GM19193 (cell line): ENCODE results near the gene SLC25A22.

Source experiments
- POLR2A ChIP-seq: IDR thresholded peaks from 4 replicates; pipeline ENCODE4 v1.6.1; 2011; ENCODE audit not compliant: insufficient read depth, insufficient read length; ENCODE audit errors: extremely low read depth

Gene SLC25A22

DNA sequence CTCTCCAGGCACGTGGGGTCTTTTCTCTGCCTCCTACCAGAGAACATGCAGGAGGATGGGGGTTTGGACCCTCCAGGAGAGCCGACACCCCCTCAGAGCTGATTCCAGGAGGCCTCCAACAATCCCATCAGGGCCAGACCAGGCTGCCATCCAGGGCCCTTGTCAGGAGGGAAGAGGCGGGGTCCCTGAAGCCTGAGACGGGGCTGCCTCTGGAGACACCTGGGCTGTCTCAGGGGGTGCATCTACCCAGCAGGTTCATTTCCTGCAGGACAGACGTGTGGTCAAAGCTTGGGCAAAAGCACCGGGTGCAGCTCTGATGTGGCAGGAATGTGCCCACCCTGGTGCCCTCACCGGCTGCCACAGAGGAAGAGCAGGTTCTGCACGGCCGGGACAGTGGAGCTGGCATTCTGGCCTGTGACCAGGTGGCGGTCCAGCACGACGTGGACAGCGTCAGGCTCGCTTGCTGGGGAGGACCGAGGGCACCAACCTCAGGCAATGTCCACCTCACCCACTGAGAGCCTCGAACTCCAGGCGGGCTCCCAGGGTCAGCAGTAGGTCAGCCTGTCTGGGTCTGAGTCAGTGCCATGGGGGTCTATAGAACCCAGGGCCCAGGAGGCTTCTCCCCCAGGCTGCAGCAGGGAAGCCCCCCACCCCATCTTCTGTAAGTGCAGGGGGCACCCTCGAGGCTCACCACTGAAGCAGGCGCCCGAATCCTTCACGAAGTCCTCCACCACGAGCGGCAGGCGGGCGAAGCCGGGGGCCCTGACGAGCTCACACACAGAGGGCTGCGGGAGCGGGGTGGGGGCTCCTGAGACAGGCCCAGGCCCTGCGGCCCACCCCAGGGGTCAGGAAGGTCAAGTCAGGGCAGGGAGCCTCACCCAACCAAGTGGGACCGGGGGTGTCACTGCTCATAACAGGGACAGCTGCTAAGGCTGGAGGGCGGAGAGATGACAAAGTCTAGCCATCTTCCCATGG lies 27.2 kb downstream of the SLC25A22 start:
- TF ChIP-seq POLR2A = no peak

DNA sequence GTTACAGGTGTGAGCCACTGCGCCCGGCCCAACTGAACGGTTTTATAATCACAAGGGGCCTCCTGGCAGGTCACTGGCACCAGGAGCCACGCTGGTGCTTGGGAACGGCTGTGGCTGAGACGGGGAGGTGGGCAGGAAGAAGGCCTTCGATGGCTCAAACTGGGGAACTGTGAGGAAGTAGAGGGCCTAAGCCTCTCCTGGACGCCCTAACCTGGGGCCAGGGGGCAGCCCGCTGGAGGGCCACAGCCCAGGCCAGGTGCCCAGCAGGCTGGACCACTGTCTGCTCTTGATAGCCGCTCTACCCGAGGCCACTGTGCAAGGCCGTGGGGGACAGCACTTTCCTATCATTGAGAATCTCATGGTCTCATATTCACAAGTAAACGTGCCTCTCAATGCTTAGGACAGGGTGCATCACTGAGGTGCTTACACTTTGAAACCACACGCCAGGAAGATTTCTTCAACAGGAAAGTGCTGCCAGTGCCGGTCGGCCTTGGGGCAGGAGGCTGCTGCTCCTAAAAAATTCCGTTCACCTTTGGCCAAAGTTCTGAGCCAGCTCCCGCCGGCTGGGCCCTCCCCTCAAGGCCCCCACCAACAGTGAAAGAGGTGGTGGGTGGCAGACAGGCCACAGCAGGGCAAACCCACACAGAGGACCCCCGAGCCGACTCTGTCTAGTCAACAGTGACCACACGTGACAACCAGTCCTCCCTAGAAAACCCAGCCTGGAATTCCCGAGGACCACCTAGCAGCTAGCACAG lies 28.0 kb downstream of the SLC25A22 start:
- no peak for TF ChIP-seq POLR2A

DNA sequence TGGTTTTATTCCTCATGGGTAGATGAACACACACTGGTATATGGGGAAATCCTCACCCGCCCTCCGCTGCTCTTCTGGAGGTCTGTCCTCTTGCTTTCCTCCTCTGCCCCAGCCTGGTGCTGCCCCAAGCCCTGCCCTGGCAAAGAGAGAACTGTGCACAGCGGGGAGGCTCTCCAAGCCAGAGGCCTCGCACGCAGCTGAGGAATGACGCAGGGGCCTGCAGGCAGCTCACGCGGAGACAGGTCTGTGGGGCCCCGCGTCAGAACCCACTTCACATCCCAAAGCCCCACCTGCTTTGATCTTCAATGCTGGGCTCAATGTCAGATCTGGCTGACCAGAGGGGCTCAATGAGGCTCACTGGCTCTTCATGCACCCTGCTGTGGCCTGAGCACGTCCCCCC lies 30.8 kb downstream of the SLC25A22 start:
- TF ChIP-seq POLR2A = no peak

DNA sequence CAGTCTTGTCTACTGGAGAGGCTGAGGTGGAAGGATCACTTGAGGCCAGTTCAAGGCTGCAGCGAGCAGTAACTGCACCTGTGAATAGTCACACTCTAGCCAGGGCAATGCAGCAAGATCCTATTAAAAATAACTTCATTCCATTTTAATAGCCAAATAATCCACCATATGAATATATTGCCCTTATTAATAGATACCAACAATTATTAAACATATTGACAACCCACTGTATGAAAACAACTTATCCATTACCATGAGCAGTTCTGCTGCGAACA lies 31.2 kb downstream of the SLC25A22 start:
- TF ChIP-seq POLR2A = no peak

DNA sequence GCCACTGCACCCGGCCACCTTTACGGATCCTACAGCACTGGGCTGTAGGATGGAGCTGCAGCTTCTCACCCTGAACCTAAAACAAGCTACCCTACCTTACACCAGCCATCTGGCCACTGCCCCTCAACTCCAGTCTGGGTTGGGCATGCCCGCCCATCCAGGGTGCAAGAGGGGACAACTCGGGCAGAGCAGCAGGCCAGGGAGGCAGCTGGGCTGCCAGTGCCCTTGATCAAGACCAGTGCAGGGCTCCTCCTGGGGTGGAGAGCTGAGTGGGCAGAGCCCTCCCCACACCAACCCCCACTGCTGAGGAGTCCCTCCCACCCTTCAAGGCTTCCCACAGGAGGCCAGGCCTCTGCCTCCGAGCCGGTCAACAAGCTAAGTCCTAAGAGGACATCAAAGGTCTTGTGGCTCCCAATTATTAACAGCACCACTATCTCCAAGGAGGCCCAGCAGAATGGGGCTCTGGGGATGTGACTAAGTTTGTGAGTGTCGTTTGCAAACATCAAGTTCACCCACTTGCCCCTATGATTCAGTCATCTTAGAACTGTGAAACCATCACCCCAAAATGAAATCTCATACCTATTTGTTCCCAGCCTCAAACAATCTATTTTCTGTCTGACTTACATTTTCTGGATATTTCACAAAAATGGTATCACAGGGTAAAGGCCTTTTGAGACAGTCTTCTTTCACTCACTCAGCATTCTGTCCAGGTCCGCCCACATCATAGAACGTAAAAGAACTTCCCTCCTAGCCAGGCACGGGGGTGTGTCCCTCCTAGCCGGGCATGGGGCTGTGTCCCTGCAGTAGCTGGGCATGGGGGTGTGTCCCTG lies 31.8 kb downstream of the SLC25A22 start:
- peak; percentile 17 for TF ChIP-seq POLR2A

DNA sequence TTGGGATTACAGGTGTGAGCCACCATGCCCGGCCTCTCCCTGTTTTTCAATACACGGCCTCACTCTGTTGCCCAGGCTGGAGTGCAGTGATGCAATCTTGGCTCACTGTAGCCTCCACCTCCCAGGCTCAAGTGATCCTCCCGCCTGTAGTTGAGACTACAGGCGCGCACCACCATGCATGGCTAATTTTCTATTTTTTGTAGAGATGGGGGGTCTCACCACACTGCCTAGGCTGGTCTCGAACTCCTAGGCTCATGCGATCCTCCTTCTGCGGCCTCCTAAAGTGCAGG lies 32.3 kb downstream of the SLC25A22 start:
- TF ChIP-seq POLR2A = no peak

DNA sequence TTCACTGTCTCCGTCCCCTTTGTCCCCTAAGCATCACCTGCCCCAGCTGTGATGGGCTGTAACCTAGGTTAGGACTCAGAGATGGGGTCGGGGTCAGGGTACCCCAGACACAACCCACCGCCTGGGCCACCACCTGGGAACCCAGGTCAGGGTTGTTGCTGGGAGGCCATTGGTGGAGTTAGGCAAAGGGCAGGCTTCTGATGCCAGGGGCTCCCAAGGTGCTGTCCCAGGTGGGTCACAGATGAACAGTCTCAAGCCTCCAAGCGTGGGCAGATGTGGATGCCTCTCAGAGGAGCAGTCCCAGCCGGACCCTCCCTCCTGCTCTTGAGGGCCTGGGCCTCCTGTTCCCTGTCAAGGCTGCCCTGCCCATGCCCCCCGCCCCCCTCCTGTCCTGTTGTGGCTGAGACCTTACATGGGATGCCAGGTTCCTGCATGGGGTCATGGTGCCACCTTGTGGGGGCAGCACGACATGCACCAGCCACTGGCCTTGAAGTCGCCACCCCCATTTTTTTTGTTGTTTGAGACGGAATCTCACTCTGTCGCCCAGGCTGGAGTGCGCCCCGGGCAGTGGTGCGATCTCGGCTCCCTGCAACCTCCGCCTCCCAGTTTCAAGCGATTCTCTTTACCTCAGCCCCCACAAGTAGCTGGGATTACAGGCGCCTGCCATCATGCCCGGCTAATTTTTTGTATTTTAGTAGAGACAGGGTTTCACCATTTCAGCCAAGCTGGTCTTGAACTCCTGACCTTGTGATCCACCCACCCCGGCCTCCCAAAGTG lies 32.9 kb downstream of the SLC25A22 start:
- no peak for TF ChIP-seq POLR2A

DNA sequence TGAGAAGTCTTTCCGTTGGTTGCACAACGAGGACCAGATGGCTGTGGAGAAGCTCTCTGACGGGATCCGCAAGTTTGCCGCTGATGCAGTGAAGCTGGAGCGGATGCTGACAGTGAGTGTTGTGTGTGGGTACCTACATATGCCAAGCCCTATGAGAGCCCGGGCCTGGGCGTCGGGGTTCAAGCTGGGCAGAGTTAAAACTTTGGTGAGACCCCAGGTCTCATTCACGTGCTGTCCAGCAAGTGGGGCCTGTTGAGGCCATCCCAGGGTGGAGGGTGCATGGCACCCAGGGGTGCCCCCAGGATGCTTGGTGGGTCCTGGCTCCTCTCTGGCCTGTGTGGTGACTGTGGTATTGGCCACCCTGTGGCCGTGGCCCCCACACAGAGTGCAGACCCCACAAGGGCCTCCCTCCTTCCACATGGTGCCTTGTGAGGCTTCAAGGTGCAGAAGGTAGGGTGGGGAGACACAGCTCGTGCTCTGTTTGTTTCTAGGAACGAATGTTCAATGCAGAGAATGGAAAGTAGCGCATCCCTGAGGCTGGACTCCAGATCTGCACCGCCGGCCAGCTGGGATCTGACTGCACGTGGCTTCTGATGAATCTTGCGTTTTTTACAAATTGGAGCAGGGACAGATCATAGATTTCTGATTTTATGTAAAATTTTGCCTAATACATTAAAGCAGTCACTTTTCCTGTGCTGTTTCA lies 33.6 kb downstream of the SLC25A22 start:
- peak; percentile 8 for TF ChIP-seq POLR2A

DNA sequence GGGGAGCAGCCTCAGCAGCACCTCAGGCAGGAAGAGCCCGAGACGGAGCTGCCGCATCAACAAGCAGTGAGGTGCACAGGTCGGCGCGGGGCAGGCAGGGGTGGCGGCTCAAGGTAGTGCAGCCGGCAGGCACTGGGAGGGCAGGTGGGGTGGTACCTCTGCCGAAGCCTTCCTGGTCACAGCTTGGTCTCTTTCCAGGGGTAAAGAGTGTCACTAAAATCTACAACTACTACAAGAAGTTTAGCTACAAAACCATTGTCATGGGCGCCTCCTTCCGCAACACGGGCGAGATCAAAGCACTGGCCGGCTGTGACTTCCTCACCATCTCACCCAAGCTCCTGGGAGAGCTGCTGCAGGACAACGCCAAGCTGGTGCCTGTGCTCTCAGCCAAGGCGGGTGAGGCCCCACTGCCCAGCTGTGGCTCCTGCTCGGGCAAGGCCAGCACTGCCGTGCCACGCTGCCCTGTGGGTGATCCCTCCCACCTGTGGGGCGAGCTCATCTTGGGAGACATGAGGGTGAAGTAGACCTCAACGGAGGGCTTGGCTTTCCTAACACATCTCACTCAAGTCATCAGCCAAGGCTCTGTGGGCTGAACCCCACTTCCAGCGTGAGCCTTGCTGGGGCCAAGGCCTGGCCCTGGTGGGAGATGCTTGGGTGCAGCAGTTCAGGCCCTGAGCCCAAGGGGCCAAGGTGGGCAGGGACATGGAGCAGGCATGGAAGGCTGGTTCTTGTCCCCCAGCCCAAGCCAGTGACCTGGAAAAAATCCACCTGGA lies 34.3 kb downstream of the SLC25A22 start:
- peak; percentile 7 for TF ChIP-seq POLR2A

DNA sequence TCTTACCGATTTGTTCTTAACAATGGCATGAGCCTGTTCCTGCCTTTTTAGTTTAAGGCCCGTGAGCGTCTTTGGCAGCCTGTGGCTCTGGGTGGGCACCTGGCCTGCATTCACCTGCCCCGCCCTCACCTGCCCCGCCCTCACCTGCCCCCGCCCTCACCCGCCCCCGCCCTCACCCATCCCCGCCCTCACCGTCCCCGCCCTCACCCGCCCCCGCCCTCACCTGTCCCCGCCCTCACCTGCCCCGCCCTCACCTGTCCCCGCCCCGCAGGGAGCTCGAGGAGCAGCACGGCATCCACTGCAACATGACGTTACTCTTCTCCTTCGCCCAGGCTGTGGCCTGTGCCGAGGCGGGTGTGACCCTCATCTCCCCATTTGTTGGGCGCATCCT lies 35.0 kb downstream of the SLC25A22 start:
- TF ChIP-seq POLR2A = no peak

DNA sequence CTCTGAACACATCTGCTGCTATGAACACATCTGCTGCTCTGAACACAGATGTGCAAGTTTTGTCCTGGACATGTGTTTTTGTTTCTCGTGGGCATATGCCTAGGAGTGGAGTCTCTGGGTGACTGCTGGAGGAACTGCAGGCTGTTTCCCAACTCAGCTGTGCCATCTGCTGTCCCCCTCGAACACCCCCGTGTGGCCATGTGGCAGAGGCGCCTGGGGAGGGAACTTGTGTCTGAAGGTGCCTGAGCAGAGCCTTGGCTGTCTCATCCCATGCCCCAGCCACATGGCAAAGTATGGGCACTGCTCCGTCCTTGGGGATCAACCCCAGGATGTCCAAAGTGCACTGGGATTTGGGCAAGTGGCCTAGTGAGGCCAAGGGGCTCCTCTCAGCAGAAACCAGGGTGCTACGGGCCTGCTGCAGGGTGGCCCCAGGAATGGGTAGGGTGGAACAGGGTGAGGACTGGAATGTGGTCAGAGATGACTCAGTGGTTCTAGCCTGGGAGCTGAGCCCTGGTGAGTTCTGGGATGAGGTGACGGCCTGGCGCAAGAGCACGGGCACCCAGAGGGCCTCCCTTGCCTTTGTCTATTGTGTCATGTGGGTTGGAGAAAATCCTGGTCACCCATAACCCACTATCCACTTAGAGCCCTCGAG lies 35.5 kb downstream of the SLC25A22 start:
- TF ChIP-seq POLR2A = no peak

DNA sequence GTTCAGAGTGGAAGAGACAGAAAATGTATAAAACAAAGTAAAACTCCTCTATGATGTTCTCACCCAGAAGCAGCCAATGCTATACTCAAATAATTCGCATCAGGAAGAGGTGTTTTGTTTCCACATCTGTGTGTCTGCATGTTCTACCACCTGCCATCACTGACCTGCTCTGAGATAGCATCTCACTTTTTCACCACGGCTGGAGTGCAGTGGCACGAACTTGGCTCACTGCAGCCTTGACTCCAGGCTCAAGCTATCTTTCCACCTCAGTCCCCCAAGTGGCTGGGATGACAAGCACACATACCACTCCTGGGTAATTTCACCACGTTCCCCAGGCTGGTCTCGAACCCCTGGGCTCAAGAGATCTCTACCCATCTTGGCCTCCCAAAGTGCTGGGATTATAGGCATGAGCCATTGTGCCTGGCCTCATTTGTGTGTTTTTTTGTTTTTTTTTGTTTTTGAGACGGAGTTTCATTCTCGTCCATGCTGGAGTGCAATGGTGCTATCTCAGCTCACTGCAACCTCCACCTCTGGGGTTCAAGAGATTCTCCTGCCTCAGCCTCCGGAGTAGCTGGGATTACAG lies 36.5 kb downstream of the SLC25A22 start:
- TF ChIP-seq POLR2A = no peak

DNA sequence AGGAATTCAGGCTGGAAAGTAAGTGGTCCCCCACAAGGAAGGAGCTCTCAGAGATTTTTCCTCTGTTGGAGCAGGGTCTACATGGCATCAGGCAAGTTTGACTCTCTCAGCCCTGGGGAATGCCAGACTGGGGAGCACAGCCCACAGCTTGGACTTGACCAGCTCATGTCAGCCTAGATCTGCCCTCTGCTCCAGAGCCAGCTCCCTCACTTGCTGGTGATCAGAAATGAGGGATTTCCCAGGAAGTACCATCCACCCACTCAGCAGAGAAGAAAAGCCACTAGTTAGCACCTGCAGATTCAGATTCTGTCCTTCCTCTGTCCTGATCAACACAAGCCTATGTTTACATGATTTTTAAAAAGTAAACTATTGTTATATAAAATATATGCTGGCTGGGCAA lies 37.8 kb downstream of the SLC25A22 start:
- TF ChIP-seq POLR2A = no peak

DNA sequence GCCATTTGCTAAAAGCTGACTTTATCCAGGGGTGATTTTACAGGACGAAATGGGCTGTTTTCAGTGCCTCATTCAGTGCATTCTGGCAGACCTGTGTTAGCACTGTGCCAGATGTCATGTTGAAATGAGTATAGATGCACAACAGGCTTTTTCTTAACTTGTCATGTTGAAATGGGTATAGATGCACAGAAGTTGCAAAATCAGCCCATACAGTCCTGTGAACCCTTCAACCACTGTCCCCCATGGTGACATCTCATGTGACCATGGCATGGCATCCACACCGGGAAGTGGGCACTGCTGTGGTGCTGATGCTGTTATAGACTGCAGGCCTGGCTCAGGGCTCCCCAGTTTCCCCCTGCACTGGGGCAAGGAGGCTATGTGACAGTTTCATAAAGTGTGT lies 48.4 kb downstream of the SLC25A22 start:
- no peak for TF ChIP-seq POLR2A
